Urinary bladder (tissue), 4 donors: ENCODE measurements around the gene KCTD11. TPM values are rescaled to one million over a fixed set of nuclear protein-coding genes. Genes with fewer than 3 reads are reported as not detected.

Source experiments
- DNase-seq: peaks from one replicate; pipeline ENCODE4 v3.0.0-alpha.2; 2015; ENCODE audit errors: extremely low spot score
- H3K27ac ChIP-seq: one replicate; pipeline ENCODE4 v1.5.1; 2013; ENCODE audit warnings: low read depth, mild to moderate bottlenecking, moderate library complexity
- H3K36me3 ChIP-seq: one replicate; pipeline ENCODE4 v1.6.1; 2013; ENCODE audit warnings: mild to moderate bottlenecking, moderate library complexity; ENCODE audit not compliant: insufficient read depth
- H3K4me1 ChIP-seq: one replicate; pipeline ENCODE4 v1.6.1; 2013; ENCODE audit warnings: mild to moderate bottlenecking, moderate library complexity; ENCODE audit not compliant: insufficient read depth
- H3K4me3 ChIP-seq: one replicate; pipeline ENCODE4 v1.5.1; 2013; ENCODE audit warnings: low read depth, low read length
- WGBS: extraction: QIAGEN DNeasy Blood & Tissue Kit; methylation state at CpG from one replicate; pipeline ENCODE4 v1.1.7; 2013; 5-methylcytosine and 5-hydroxymethylcytosine counted together
- polyA plus RNA-seq: library from polyadenylated mRNA; stranded (reverse); fragments of 200-250 nt; gene quantifications from one replicate; pipeline ENCODE4 v1.2.3, GENCODE V29; 2013
- total RNA-seq: library from RNA; depleted of rRNA; stranded (reverse); fragments of >200 nt; gene quantifications from one replicate; pipeline ENCODE4 v1.2.3, GENCODE V29; 2014
- donor health status: healthy with polysubstance abuse.
- donor health status: healthy.

The KCTD11 gene
- total and polyA plus RNA-seq, 2 donors, result 3.9 to 19.3 TPM

DNA sequence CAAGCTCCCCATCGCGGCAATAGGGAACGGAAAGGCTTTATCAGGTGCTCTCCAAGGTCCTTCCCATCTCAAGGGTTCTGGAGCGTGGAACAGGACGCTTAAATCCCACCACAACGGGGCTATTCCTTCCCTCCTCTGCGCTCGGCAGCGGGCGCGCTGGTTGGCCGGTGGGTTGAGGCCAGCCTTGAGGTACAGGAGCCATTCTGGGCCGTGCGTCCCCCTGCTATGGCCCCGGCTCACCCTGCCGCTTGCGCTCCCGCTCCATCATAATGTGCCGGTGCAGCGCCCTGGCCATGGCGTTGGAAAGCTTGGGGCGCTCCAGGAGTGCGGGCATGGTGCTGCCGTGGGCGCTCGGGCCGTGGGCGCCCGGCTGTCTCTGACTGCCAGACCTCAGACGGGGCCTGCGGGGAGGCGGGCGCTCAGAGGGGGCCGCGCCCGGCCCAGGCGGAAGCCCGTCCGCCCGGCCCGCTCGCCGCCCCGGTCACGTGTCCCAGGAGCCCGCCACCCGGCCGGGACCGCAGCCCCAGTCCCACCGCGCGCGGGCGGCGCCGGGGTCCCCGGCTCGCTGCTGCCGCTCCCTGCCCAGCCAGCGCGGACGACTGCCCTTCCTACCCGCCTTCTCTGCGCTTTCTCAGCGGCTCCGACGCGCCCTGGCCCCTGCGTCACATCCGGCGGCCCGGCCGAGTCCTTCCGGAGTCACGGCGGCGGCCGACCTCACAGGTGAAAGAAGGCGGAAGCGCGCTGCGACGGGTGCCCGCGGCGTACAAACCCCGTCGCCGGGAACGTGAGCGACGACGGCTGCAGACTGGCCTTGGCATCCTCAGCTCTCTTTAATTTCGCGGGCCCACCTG is 37.0 kb upstream of the KCTD11 start, which contains the start of gene GPS2:
Gene GPS2, minus strand, starts transcription at position 642 of the 851 bp plus-strand sequence. Its CDS starts 308 bp downstream, at position 334.
- Histone ChIP-seq H3K36me3 (peaks cover 9% of the 10 kb centered on the region), H3K4me3 (peak within 1 kb of the TSS; percentile 92), H3K4me1 (no peaks in the 10 kb centered on the region), H3K27ac (peak within 1 kb of the TSS; percentile 95)
- DNase-seq, result no peak
- under 1% methylated on average over 95 of the region's 95 CpGs for WGBS

DNA sequence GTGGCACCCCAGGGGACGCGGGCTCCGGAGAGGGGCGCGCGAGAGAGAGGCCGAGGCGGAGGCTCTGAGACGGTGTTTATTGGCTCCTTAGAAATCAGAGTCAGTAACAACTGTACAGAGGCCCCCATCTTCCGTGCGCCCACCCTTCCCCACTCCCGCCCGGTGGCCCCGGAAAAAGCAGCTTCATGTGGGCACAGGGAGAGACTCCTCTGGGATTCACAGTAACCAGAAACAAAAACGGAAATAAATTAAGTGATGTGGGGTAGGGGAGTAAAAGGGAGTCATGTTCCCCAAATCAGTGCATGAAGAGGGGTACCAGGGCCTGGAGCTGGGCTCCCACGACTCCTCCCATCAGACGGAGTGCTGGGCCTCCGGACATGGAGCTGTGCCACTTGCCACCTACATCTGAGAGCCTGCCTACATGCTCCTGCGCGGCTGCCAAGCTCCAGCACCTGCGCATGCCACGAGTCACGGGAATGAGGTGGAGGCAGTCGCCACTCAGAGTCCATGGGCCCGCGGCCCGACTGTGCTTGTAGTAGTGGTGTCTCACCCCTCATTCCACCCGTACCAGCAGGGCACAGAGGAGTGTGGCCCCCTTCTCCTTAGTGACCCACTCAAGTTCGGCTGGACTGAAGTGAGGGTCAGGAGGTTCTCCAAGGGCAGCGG is 36.3 kb upstream of the KCTD11 start:
- peak overlapping the region; percentile 92 for H3K4me3 ChIP-seq
- 38% methylated on average over 30 of the region's 30 CpGs for WGBS
- DNase-seq, result no peak
- H3K4me1 ChIP-seq, result no peaks in the 10 kb centered on the region
- peaks cover 12% of the 10 kb centered on the region for H3K36me3 ChIP-seq
- peak overlapping the region; percentile 95 for H3K27ac ChIP-seq

DNA sequence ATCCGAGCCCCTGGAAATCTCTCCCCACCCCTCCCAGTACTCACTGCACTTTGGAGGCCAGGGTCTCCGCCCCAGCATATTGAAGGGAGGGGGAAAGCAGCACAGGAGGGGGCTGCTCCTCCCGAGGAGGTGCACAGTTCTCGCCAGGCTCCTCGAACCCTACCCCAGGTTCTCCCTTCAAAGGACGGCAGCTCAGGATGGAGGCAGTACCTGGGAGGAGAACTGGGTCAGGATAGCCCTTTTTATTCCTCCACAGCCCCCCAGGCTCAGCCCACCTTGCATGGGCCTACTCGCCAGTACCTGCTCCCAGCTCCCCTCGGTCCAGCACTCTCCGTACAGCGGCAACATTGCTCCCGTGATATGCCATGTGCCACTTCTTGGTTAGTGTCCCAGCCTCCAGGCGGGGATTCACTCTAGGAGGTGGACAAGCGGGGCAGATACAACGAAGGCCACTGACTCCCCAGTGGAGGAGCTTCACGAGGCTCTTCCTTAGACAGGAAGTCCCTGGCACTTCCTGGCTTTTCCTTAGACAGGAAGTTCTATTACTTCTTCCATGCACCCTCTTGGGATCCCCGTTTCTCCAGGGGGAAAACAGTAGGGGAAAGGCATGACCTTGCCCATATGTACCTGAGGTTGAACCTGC is 34.7 kb upstream of the KCTD11 start:
- H3K36me3 ChIP-seq, result peaks cover 9% of the 10 kb centered on the region
- WGBS, result 85% methylated on average over 16 of the region's 16 CpGs
- no peak for DNase-seq
- H3K4me3 ChIP-seq, result no peak overlapping the region
- H3K27ac ChIP-seq, result no peak overlapping the region
- no peaks in the 10 kb centered on the region for H3K4me1 ChIP-seq

DNA sequence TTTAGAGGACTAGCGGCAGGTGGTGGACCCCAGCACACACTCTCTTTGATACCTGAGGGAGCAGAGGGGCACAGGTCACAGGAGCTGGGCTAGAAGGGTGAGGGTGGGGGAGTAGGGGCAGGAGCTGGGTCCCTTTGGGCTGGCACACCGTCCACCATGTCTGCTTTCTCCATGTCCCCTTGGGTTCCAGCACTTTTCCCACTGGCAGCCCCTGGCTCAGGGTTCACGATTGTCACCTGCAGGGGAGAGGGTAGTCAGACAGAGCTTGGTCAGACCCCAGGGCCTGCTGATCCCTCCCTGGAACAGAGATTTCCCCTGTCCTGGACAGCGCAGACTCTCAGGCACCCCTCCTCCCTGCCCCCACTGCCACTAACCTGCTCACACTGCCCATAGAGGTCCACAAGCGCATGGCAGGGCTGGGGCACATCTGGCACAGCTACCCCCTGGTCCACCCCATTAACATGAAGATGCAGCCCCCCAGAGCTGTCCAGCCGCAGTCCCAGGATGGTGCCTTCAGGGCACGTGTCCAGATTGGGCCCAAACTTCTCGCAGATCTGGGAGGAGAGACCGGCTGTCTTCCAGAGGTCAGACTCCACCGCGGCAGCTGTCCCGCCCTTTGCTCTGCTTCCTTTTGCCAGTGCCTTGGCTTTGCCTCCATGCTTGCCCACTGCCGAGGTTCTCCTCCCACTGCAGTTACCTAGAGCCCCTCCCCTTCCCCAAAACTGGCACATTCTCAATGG is 33.7 kb upstream of the KCTD11 start:
- no peaks in the 10 kb centered on the region for H3K4me1 ChIP-seq
- no peak overlapping the region for H3K27ac ChIP-seq
- 91% methylated on average over 13 of the region's 13 CpGs for WGBS
- H3K36me3 ChIP-seq, result peaks cover 9% of the 10 kb centered on the region
- H3K4me3 ChIP-seq, result no peak overlapping the region
- no peak for DNase-seq

DNA sequence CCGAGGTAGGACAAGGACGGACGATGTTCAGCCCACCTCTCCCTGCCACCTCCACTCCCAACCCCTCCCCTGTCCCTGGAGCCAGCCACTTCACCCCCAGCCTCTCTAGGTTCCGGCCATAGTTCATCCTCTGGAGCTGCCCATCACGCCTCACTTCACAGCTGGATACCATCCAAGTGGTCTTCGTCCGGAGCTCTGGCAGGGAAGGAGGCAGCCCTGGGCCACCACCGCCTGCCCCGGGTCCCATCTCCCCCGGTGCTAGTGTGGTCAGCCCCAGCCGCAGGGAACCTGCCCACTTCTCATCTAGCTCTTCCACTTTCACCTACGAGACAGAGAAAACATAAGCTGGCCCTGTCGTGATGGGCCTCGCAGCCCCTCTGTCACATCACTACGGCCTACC is 30.5 kb upstream of the KCTD11 start:
- 92% methylated on average over 15 of the region's 15 CpGs for WGBS
- no peak for DNase-seq
- Histone ChIP-seq H3K4me3 (no peak overlapping the region), H3K36me3 (peaks cover 9% of the 10 kb centered on the region), H3K27ac (no peak overlapping the region), H3K4me1 (no peaks in the 10 kb centered on the region)

DNA sequence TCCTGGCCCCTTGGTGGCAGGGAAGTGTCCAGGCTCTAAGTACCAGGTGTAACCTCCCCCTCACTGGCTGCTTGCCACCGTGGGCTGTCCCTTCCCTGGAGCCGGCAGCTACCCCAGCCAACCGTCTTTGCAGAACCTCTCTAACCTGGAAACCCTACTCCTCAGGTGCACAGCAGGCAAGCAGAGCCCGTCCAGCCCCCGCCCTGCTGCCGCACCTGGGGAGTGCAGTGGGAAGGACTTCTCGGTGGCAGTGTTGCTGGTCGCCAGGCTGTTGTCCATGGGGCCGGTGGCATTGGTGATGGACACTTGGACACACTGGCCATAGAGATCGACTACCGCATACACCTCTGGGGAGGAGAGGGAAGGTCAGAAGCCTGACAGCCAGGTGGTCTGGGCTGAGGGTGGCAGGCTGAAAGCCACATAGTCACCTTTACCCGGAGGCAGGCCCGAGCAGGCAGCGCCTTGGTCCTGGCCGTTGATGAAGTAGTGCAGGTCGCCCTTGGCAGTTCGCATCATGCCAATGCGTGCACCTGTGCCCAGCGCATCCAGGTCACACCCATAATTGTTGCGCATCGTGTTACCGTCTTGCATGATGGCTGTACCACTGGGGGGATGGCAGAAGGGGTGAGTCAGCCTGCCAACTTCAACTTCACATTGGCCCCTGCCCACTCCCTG is 29.3 kb upstream of the KCTD11 start:
- H3K4me1 ChIP-seq, result no peaks in the 10 kb centered on the region
- DNase-seq, result no peak
- 92% methylated on average over 22 of the region's 22 CpGs for WGBS
- no peak overlapping the region for H3K27ac ChIP-seq
- H3K36me3 ChIP-seq, result peaks cover 6% of the 10 kb centered on the region
- no peak overlapping the region for H3K4me3 ChIP-seq

DNA sequence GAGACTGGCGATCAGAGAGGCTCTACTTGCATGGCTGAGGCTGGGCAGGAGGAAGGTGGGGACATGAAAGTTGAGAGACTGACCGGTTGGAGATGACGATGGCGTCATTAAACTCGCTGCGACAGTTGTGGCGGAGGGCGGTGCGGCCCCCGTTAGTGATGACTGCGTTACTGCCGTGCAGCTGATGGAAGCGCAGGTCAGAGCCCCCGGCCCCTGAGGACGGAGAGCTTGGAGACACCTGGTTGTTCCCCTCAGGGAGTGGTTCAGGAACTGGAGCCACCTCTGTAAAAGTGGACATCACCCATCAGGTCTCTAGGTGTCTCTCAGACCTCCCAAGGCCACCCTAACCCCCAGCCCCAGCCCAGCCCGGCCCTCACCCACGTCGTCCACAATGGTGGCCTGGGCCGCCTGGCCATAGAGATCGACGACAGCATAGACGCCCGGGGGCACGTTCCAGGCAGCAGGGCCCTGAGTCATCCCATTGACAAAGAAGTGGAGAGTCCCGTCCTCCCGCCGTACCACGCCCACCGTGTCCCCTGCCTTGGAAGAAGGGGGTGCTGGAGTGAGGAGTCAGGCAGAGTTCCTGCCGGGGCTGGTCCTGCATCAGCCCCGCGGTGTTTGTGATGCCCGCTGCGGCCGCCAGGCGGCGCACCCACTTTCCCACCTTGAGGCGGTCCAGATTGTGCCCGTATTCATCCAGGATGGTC is 28.1 kb upstream of the KCTD11 start:
- Histone ChIP-seq H3K27ac (no peak overlapping the region), H3K36me3 (peaks cover 5% of the 10 kb centered on the region), H3K4me1 (no peaks in the 10 kb centered on the region), H3K4me3 (no peak overlapping the region)
- no peak for DNase-seq
- WGBS, result 62% methylated on average over 39 of the region's 39 CpGs

DNA sequence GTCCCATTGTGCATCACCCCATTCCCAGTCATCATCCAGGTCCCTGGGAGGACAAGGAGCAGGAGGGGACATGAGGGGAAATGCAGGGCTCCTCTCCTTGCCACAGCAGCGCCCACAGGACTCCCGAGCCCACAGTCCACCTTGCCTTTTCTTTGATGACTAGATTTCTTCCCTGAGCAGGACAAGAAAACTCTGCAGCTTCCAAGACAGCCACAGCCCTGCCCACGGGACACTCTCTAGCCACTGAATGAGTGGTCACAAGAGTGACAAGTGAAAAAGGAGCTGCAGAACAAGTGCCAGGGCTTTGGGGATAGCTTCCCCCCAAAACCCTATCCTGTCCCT is 27.6 kb upstream of the KCTD11 start:
- no peak for DNase-seq
- Histone ChIP-seq H3K4me1 (no peaks in the 10 kb centered on the region), H3K4me3 (no peak overlapping the region), H3K36me3 (peaks cover 3% of the 10 kb centered on the region), H3K27ac (no peak overlapping the region)
- 79% methylated on average over 3 of the region's 3 CpGs for WGBS

DNA sequence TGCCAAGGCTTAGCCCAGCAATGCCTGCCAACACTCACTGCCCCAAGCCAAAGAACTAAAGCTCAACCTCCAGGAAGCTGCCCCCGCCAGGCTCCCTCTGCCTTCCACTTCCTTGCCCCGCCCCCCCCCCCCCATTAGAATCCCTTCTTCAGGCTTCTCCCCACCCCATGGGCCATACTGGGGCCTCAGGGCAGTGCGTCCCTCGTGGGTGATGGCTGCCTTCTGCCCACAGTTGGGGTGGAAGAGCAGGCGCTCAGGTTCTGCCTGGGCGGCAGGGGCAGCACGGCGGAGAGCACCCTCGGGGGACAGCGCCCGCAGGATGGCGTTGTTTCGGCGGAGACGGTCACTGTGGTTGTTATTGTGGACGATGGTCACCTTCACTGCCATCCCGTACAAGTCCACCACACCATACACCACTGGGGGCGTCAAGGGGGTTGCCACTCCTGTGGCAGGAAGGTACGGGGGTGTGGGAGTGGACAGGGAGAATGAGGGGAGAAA is 26.9 kb upstream of the KCTD11 start:
- Histone ChIP-seq H3K27ac (no peak overlapping the region), H3K4me3 (no peak overlapping the region), H3K36me3 (peaks cover 3% of the 10 kb centered on the region), H3K4me1 (no peaks in the 10 kb centered on the region)
- 91% methylated on average over 19 of the region's 19 CpGs for WGBS
- no peak for DNase-seq

DNA sequence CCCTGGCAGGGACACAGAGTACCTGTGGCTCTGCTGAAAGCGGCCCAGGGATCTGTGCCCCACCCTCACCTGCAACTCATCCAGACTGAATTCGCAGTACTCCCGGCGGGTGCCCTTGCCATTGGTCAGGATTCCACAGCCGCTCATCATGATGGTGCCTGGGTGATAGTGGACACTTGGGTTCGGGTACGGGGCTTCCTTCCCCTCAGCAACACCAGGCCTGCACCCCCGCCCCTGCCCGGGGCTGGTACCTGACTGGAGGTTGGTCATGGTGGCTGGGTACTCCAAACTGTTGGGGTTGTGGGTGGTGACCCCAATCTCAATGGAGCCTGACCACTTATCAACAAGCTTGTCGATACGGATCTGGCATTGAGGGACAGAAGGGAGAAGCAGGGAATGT is 25.8 kb upstream of the KCTD11 start:
- no peak overlapping the region for H3K27ac ChIP-seq
- WGBS, result 93% methylated on average over 11 of the region's 11 CpGs
- H3K36me3 ChIP-seq, result no peaks in the 10 kb centered on the region
- no peaks in the 10 kb centered on the region for H3K4me1 ChIP-seq
- H3K4me3 ChIP-seq, result no peak overlapping the region
- DNase-seq, result no peak

DNA sequence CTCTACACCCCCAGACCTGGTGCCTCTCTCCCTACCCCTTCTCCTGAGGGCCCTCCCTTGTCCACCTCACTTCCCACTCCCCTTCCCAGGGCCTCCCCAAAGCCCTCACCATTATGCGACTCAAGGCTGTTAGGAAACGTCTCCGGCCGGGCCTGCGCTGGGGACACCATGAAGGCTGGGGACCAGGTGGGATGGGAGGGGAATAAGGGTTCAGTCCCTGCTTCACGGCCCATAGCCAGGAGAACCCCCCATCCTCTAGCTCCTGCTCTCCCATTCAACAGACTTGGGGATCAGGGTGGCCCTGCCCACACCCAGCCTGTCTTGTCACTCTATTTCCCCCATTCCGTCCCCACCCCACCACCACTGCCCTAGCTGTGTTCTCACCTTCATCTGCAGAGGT is 24.9 kb upstream of the KCTD11 start:
- H3K27ac ChIP-seq, result no peak overlapping the region
- no peaks in the 10 kb centered on the region for H3K36me3 ChIP-seq
- H3K4me1 ChIP-seq, result no peaks in the 10 kb centered on the region
- no peak overlapping the region for H3K4me3 ChIP-seq
- 87% methylated on average over 7 of the region's 7 CpGs for WGBS
- DNase-seq, result no peak

DNA sequence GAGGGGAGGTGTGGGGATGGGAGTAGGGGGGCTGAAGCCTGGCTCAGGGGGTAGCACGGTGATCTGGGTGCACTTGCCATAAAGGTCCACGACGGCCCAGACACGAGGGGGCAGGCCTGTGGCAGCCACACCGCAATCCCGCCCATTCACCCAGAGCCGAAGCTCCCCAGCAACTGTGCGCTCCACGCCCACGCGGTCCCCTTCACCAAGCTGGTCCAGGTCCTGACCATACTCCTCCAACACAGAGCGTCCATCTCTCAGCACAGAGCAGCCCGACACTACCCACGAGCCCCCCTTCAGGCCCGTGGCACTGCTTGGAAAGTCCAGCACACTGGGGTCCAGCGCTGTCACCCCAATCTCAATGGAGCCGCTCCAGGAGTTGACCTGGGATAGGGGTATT is 24.5 kb upstream of the KCTD11 start:
- Histone ChIP-seq H3K27ac (no peak overlapping the region), H3K4me3 (no peak overlapping the region), H3K4me1 (no peaks in the 10 kb centered on the region), H3K36me3 (no peaks in the 10 kb centered on the region)
- WGBS, result 90% methylated on average over 17 of the region's 17 CpGs
- no peak for DNase-seq
